PFSK-1 (cell line): ENCODE data around the gene KRT86.

ENCODE experiments used
- FOXP2 ChIP-seq: optimal IDR thresholded peaks from 2 replicates; pipeline ENCODE3; 2011; ENCODE audit warnings: borderline replicate concordance, control low read depth, inconsistent platforms; ENCODE audit not compliant: insufficient read depth; ENCODE audit errors: extremely low read length, extremely low read depth
- POLR2AphosphoS5 ChIP-seq: IDR thresholded peaks from 2 replicates; pipeline ENCODE4 v1.6.1; 2012; ENCODE audit warnings: low read depth, mild to moderate bottlenecking, control low read depth, low read length, moderate library complexity
- REST ChIP-seq, 2 experiments: IDR thresholded peaks; 2 replicates each; pipeline versions ENCODE4 v1.6.1 to v1.8.0; 2011 to 2012; ENCODE audit warnings: low read depth in 2 of 2, low read length in 2 of 2, control low read depth in 1 of 2, inconsistent platforms in 1 of 2, mild to moderate bottlenecking in 1 of 2, moderate library complexity in 1 of 2; ENCODE audit not compliant: insufficient read depth in 1 of 2
- SIN3A ChIP-seq: IDR thresholded peaks from 2 replicates; pipeline ENCODE4 v1.6.1; 2012; ENCODE audit warnings: mild to moderate bottlenecking, low read length, moderate library complexity, borderline replicate concordance; ENCODE audit not compliant: insufficient read depth
- TAF1 ChIP-seq: IDR thresholded peaks from 2 replicates; pipeline ENCODE4 v1.6.1; 2012; ENCODE audit warnings: low read length, control low read depth, borderline replicate concordance; ENCODE audit not compliant: insufficient read depth

KRT86 gene

GRCh38 chr12:52253391-52254179 lies 20.9 kb upstream of the KRT86 start:
- TF ChIP-seq POLR2AphosphoS5: no peak
- TF ChIP-seq REST (IDR thresholded peaks at IDR 0.05; ENCODE audit: insufficient read depth in 1 of 2, low read depth in 2 of 2, low read length in 2 of 2): no peak
- no peak for TF ChIP-seq TAF1
- TF ChIP-seq SIN3A: no peak
- TF ChIP-seq FOXP2: no peak

GRCh38 chr12:52254180-52254964 lies 20.1 kb upstream of the KRT86 start:
- TF ChIP-seq REST (IDR thresholded peaks at IDR 0.05; ENCODE audit: insufficient read depth in 1 of 2, low read depth in 2 of 2, low read length in 2 of 2): no peak
- TF ChIP-seq POLR2AphosphoS5: no peak
- TF ChIP-seq TAF1: no peak
- no peak for TF ChIP-seq SIN3A
- no peak for TF ChIP-seq FOXP2

- TF ChIP-seq FOXP2: no peak
- TF ChIP-seq REST (IDR thresholded peaks at IDR 0.05; ENCODE audit: insufficient read depth in 1 of 2, low read depth in 2 of 2, low read length in 2 of 2): no peak
- no peak for TF ChIP-seq SIN3A
- no peak for TF ChIP-seq POLR2AphosphoS5
- TF ChIP-seq TAF1: no peak
These were observed 19.3 kb upstream of the KRT86 start for GRCh38 chr12:52254965-52255751.

- TF ChIP-seq FOXP2 (no peak), REST (IDR thresholded peaks at IDR 0.05; ENCODE audit: insufficient read depth in 1 of 2, low read depth in 2 of 2, low read length in 2 of 2) (no peak), TAF1 (no peak), SIN3A (no peak), POLR2AphosphoS5 (no peak)
These were observed 18.4 kb upstream of the KRT86 start for GRCh38 chr12:52255926-52256583.
